Prostate gland (tissue), 2 donors: ENCODE data around the gene PPP6C. TPM values are rescaled to one million over a fixed set of nuclear protein-coding genes. Genes with fewer than 3 reads are reported as not detected.
"Not testable (repeated sequence)": the region's sequence is repeated elsewhere in the genome, so short reads cannot be mapped to it uniquely, and the experiment has no call there.

ENCODE experiments used
- DNase-seq: peaks from one replicate; pipeline ENCODE4 v3.0.0-alpha.2; 2019; ENCODE audit warnings: low spot score
- H3K27ac ChIP-seq, 2 donors: fragments of 200-600 bp; sonication (generic); 2 replicates each; pipeline ENCODE4 v1.5.1; 2017 to 2019
- H3K27me3 ChIP-seq: fragments of 200-600 bp; sonication (generic); replicated peaks from 2 replicates; pipeline ENCODE4 v1.5.1; 2019; ENCODE audit not compliant: insufficient read depth
- H3K36me3 ChIP-seq, 2 donors: fragments of 200-600 bp; sonication (generic); 1 replicate in 1 of 2; 2 replicates in 1 of 2; pipeline versions ENCODE4 v1.5.1 to v1.8.1; 2017 to 2019
- H3K4me1 ChIP-seq: fragments of 200-600 bp; sonication (generic); replicated peaks from 2 replicates; pipeline ENCODE4 v1.5.1; 2019
- H3K4me3 ChIP-seq, 2 donors: fragments of 200-600 bp; sonication (generic); 2 replicates each; pipeline ENCODE4 v1.5.1; 2017 to 2019
- H3K9me3 ChIP-seq: fragments of 200-600 bp; sonication (generic); 2 replicates; pipeline ENCODE4 v1.5.1; 2017
- CTCF ChIP-seq, 4 experiments: fragments of 200-600 bp in 2 of 4; fragments of 450-650 bp in 2 of 4; sonication (generic) in 2 of 4; IDR thresholded peaks; 1 replicate in 3 of 4; 2 replicates in 1 of 4; pipeline ENCODE4 v1.5.1; 2016 to 2019; ENCODE audit warnings: antibody characterized with exemption in 4 of 4, mild to moderate bottlenecking in 2 of 4, moderate library complexity in 2 of 4
- POLR2A ChIP-seq: fragments of 450-650 bp; IDR thresholded peaks from one replicate; pipeline ENCODE4 v1.6.1; 2016; ENCODE audit warnings: antibody characterized with exemption, mild to moderate bottlenecking
- POLR2AphosphoS5 ChIP-seq: sonication (generic); formaldehyde crosslinking; IDR thresholded peaks from one replicate; pipeline ENCODE4 v1.6.1; 2017; ENCODE audit warnings: antibody characterized with exemption
- WGBS: methylation state at CpG from one replicate; pipeline ENCODE4 v1.1.5; 2018; 5-methylcytosine and 5-hydroxymethylcytosine counted together
- intact Hi-C: fragments of 100-400 bp; cut with DNase I; formaldehyde crosslinking; loops from one replicate; pipeline ENCODE4 v1.14.2; 2022
- total RNA-seq, 2 donors: library from RNA; depleted of rRNA; stranded (reverse); fragments of >200 nt; gene quantifications; one replicate each; pipeline ENCODE4 v1.1.0, GENCODE V29; 2016

Gene PPP6C
- total RNA-seq, 2 donors from 2014 or later: 28.8 to 34.1 TPM

DNA sequence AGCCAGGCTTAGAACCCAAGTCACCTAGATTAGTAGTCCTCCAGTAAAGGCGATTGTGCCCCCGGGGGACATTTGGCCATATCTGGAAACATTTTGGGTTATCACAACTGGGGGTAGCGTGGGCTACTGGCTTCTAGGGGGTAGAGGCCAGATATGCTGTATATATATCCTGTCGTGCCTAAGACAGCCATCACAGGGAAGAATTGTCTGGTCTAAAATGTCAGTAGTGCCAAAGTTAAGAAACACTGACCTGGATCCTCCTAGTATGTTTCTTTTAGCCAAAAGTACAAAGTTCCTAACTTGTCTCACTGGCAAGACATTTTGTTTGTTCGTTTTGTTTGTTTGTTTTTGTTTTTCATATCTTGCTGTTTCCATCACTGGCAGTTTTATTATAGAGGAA is 24.6 kb upstream of the PPP6C start:
- Histone ChIP-seq H3K27ac (no peak overlapping the region), H3K36me3 (no peaks in the 10 kb centered on the region), H3K4me1 (no peaks in the 10 kb centered on the region), H3K9me3 (no peaks in the 10 kb centered on the region), H3K4me3 (no peak overlapping the region), H3K27me3 (no peaks in the 10 kb centered on the region)
- 82% methylated on average over 5 of the region's 5 CpGs for WGBS
- TF ChIP-seq POLR2AphosphoS5: no peak
- TF ChIP-seq POLR2A: no peak
- no peak for TF ChIP-seq CTCF (IDR thresholded peaks at IDR 0.05)
- DNase-seq: no peak
- intact Hi-C loops: no loop called here

- Histone ChIP-seq H3K4me1 (no peaks in the 10 kb centered on the region), H3K36me3 (no peaks in the 10 kb centered on the region), H3K27ac (no peak overlapping the region), H3K4me3 (no peak overlapping the region), H3K27me3 (no peaks in the 10 kb centered on the region), H3K9me3 (no peaks in the 10 kb centered on the region)
- 98% methylated on average over 3 of the region's 3 CpGs for WGBS
- intact Hi-C loops: no loop called here
- TF ChIP-seq POLR2A (no peak), POLR2AphosphoS5 (no peak), CTCF (IDR thresholded peaks at IDR 0.05) (no peak)
- no peak for DNase-seq
These were observed 14.9 kb upstream of the PPP6C start for GRCh38 chr9:125204477-125204876.

GRCh38 chr9:125202846-125203618 is 13.4 kb upstream of the PPP6C start:
- Histone ChIP-seq H3K4me1 (no peaks in the 10 kb centered on the region), H3K9me3 (no peaks in the 10 kb centered on the region), H3K27me3 (no peaks in the 10 kb centered on the region), H3K36me3 (no peaks in the 10 kb centered on the region), H3K27ac (no peak overlapping the region), H3K4me3 (no peak overlapping the region)
- 92% methylated on average over 1 of the region's 1 CpG for WGBS
- TF ChIP-seq CTCF (IDR thresholded peaks at IDR 0.05) (no peak), POLR2AphosphoS5 (no peak), POLR2A (no peak)
- DNase-seq: no peak
- intact Hi-C loops: no loop called here

GRCh38 chr9:125200216-125201047 is 10.8 kb upstream of the PPP6C start, which contains the start of gene RABEPK:
Gene RABEPK (plus strand): TSS chr9:125200542. CDS start chr9:125203014, 2,472 bp downstream.
- no peaks in the 10 kb centered on the region for H3K4me1 ChIP-seq
- no peaks in the 10 kb centered on the region for H3K9me3 ChIP-seq
- intact Hi-C loops: no loop called here
- no peaks in the 10 kb centered on the region for H3K36me3 ChIP-seq
- H3K4me3 ChIP-seq: peak within 1 kb of the TSS; percentile 65 to 67
- peak within 1 kb of the TSS; percentile 81 to 91 for H3K27ac ChIP-seq
- no peaks in the 10 kb centered on the region for H3K27me3 ChIP-seq
- TF ChIP-seq POLR2AphosphoS5 (peak; percentile 94), CTCF (IDR thresholded peaks at IDR 0.05) (no peak), POLR2A (peak; percentile 75)
- peak; percentile 89 for DNase-seq
- under 1% methylated on average over 48 of the region's 51 CpGs for WGBS

GRCh38 chr9:125195591-125195990 is 6.0 kb upstream of the PPP6C start:
- not testable (repeated sequence) for DNase-seq, H3K9me3 ChIP-seq, H3K4me1 ChIP-seq, H3K27ac ChIP-seq, H3K36me3 ChIP-seq, H3K4me3 ChIP-seq, H3K27me3 ChIP-seq
- intact Hi-C loops: loop anchor here (5.0 kb wide), 1 partner anchor 53 kb away; the partner anchor contains the start of gene SCAI
- WGBS: 83% methylated on average over 1 of the region's 1 CpG

DNA sequence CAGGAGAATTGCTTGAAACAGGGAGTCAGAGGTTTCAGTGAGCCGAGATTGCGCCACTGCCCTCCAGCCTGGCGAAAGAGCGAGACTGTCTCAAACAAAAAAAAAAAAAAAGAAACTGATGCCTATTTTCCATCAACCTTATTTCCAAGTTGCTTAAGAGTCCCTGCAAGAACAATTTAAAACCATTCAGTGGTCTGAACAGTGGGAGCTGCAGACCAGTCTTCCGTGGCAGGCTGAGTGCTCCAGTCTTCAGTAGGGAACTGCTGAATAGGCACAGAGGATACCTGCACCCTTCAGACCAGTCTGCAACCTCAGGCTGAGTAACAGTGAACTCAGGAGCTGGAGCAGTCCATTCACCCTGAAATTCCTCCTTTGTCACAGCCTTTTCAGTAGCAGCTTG is 4.9 kb upstream of the PPP6C start:
- H3K27me3 ChIP-seq, H3K4me1 ChIP-seq, H3K9me3 ChIP-seq, DNase-seq, H3K27ac ChIP-seq, H3K4me3 ChIP-seq, H3K36me3 ChIP-seq: not testable (repeated sequence)
- intact Hi-C loops: loop anchor here (5.0 kb wide), 1 partner anchor 252 kb away; the partner anchor contains the start of gene GOLGA1
- 83% methylated on average over 5 of the region's 5 CpGs for WGBS
